Osteoblast (primary cell): ENCODE results near the gene ZDHHC14. TPM values are rescaled to one million over a fixed set of nuclear protein-coding genes. Genes with fewer than 3 reads are reported as not detected.
"Not testable (repeated sequence)": the region's sequence is repeated elsewhere in the genome, so short reads cannot be mapped to it uniquely, and the experiment has no call there.

ENCODE experiments used
- DNase-seq: peaks from one replicate; pipeline ENCODE4 v3.0.0; 2011; ENCODE audit warnings: low spot score, mixed read lengths; ENCODE audit not compliant: insufficient read length; ENCODE audit errors: missing footprints
- H2AFZ ChIP-seq: 2 replicates; pipeline ENCODE4 v1.6.0; 2011; ENCODE audit warnings: mild to moderate bottlenecking, low read length
- H3K27ac ChIP-seq: 2 replicates; pipeline ENCODE4 v1.5.1; 2011; ENCODE audit warnings: mild to moderate bottlenecking, low read depth, low read length, moderate library complexity
- H3K27me3 ChIP-seq: 2 replicates; pipeline ENCODE4 v1.6.0; 2012; ENCODE audit warnings: mild to moderate bottlenecking, control low read depth, inconsistent platforms, low read length, moderate library complexity; ENCODE audit not compliant: insufficient read depth
- H3K36me3 ChIP-seq: 2 replicates; pipeline ENCODE4 v1.5.1; 2011; ENCODE audit warnings: mild to moderate bottlenecking, low read length, control low read depth, moderate library complexity; ENCODE audit not compliant: insufficient read depth
- H3K4me1 ChIP-seq: 2 replicates; pipeline ENCODE4 v1.5.1; 2011; ENCODE audit warnings: mild to moderate bottlenecking, low read length, control low read depth, moderate library complexity; ENCODE audit not compliant: insufficient read depth
- H3K4me2 ChIP-seq: 2 replicates; pipeline ENCODE4 v1.6.0; 2011; ENCODE audit warnings: mild to moderate bottlenecking, low read length; ENCODE audit not compliant: insufficient read depth
- H3K4me3 ChIP-seq: fragments of 200-600 bp; sonication (generic); 3 replicates; pipeline ENCODE4 v1.5.1; 2012; ENCODE audit warnings: mild to moderate bottlenecking, low read length, inconsistent platforms; ENCODE audit not compliant: insufficient read depth
- H3K79me2 ChIP-seq: 2 replicates; pipeline ENCODE4 v1.6.0; 2012; ENCODE audit warnings: mild to moderate bottlenecking, low read length, control low read depth, inconsistent platforms; ENCODE audit not compliant: insufficient read depth
- H3K9me3 ChIP-seq: 2 replicates; pipeline ENCODE4 v1.5.1; 2011; ENCODE audit warnings: low read depth, low read length, control low read depth
- H4K20me1 ChIP-seq: 2 replicates; pipeline ENCODE4 v1.6.0; 2012; ENCODE audit warnings: mild to moderate bottlenecking, low read length, control low read depth; ENCODE audit not compliant: insufficient read depth
- CTCF ChIP-seq: IDR thresholded peaks from 2 replicates; pipeline ENCODE4 v1.5.1; 2011; ENCODE audit warnings: mild to moderate bottlenecking, low read depth, low read length, moderate library complexity; ENCODE audit errors: extremely low read depth
- total RNA-seq: library from RNA; depleted of rRNA; stranded (reverse); fragments of >200 nt; gene quantifications from 2 replicates; pipeline ENCODE4 v1.2.3, GENCODE V29; 2012

Gene ZDHHC14
- total RNA-seq, 1 donor, result 1.4 TPM

- H4K20me1 ChIP-seq, result no peaks in the 10 kb centered on the region
- no peak overlapping the region for H3K4me2 ChIP-seq
- no peak for TF ChIP-seq CTCF
- peaks cover 4% of the 10 kb centered on the region for H3K4me1 ChIP-seq
- H3K27ac ChIP-seq, result no peak overlapping the region
- no peaks in the 10 kb centered on the region for H3K79me2 ChIP-seq
- no peak for DNase-seq
- H3K9me3 ChIP-seq, result no peaks in the 10 kb centered on the region
- no peak overlapping the region for H2AFZ ChIP-seq
- H3K27me3 ChIP-seq, result peaks cover 20% of the 10 kb centered on the region
- H3K4me3 ChIP-seq, result no peak overlapping the region
- no peaks in the 10 kb centered on the region for H3K36me3 ChIP-seq
These were observed 47.0 kb upstream of the ZDHHC14 start for GRCh38 chr6:157333956-157334355.

- H3K9me3 ChIP-seq, result no peaks in the 10 kb centered on the region
- TF ChIP-seq CTCF, result no peak
- no peak for DNase-seq
- peaks cover 20% of the 10 kb centered on the region for H3K27me3 ChIP-seq
- no peaks in the 10 kb centered on the region for H3K79me2 ChIP-seq
- no peaks in the 10 kb centered on the region for H3K4me1 ChIP-seq
- H2AFZ ChIP-seq, result no peak overlapping the region
- H3K4me2 ChIP-seq, result no peak overlapping the region
- H3K27ac ChIP-seq, result no peak overlapping the region
- H3K4me3 ChIP-seq, result no peak overlapping the region
- no peaks in the 10 kb centered on the region for H3K36me3 ChIP-seq
- H4K20me1 ChIP-seq, result no peaks in the 10 kb centered on the region
These were observed 45.2 kb upstream of the ZDHHC14 start for GRCh38 chr6:157335829-157336228.

GRCh38 chr6:157337276-157337675 lies 43.7 kb upstream of the ZDHHC14 start:
- not testable (repeated sequence) for H3K36me3 ChIP-seq, H4K20me1 ChIP-seq, H2AFZ ChIP-seq, H3K4me1 ChIP-seq, H3K27ac ChIP-seq, H3K79me2 ChIP-seq, DNase-seq, H3K9me3 ChIP-seq, H3K4me3 ChIP-seq, H3K4me2 ChIP-seq
- peaks cover 13% of the 10 kb centered on the region for H3K27me3 ChIP-seq

DNA sequence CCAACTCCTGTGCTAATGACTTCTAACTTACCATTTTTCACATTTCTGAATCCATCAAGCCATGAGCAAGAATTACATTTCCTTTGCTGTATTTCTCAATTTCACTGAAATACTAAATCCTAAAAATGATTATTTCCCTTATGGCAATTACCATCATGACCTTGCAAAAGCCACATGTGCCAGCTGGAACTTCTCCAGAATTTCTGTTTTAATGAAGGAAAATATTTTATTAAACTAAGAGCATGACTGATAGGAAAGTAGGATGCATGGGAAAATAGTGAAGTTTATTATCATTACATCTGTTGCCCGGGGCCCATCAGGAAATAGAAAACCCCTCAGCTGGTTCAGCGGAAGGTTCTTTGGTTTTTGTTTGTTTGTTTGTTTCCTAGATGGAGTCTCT lies 43.2 kb upstream of the ZDHHC14 start:
- Histone ChIP-seq H3K4me2 (no peak overlapping the region), H2AFZ (no peak overlapping the region), H3K4me1 (no peaks in the 10 kb centered on the region), H3K9me3 (no peaks in the 10 kb centered on the region), H3K27ac (no peak overlapping the region), H3K4me3 (no peak overlapping the region), H3K79me2 (no peaks in the 10 kb centered on the region), H3K27me3 (peaks cover 8% of the 10 kb centered on the region), H3K36me3 (no peaks in the 10 kb centered on the region), H4K20me1 (no peaks in the 10 kb centered on the region)
- DNase-seq, result no peak
- no peak for TF ChIP-seq CTCF
